H1 (cell line): Measurements from ENCODE around the gene C1S. TPM values are rescaled to one million over a fixed set of nuclear protein-coding genes. Genes with fewer than 3 reads are reported as not detected.

Experiments
- BACH1 ChIP-seq: IDR thresholded peaks from 2 replicates; pipeline ENCODE4 v1.6.1; 2012; ENCODE audit warnings: low read length, improper control_type of control experiment
- BRCA1 ChIP-seq: IDR thresholded peaks from 2 replicates; pipeline ENCODE4 v1.6.1; 2012; ENCODE audit warnings: low read depth, low read length, improper control_type of control experiment
- CEBPB ChIP-seq: IDR thresholded peaks from 2 replicates; pipeline ENCODE4 v1.6.1; 2012; ENCODE audit warnings: low read depth, low read length
- CHD2 ChIP-seq: IDR thresholded peaks from 2 replicates; pipeline ENCODE4 v1.6.1; 2012; ENCODE audit warnings: low read length, improper control_type of control experiment
- PHF8 ChIP-seq: fragments of 200-600 bp; sonication (generic); conservative IDR thresholded peaks from 2 replicates; pipeline ENCODE4 v1.7.1; 2012; ENCODE audit warnings: low read depth, mild to moderate bottlenecking, inconsistent platforms, low read length, moderate library complexity
- RAD21 ChIP-seq, 2 experiments: IDR thresholded peaks in 1 of 2; conservative IDR thresholded peaks in 1 of 2; 2 replicates each; pipeline ENCODE4 v1.6.1; 2011; ENCODE audit warnings: low read depth in 2 of 2, low read length in 2 of 2, improper control_type of control experiment in 1 of 2, inconsistent platforms in 1 of 2, mild to moderate bottlenecking in 1 of 2, moderate library complexity in 1 of 2
- RBBP5 ChIP-seq: IDR thresholded peaks from 2 replicates; pipeline ENCODE4 v1.7.1; 2012; ENCODE audit warnings: low read depth, mild to moderate bottlenecking, inconsistent platforms, low read length, moderate library complexity, borderline replicate concordance
- SIRT6 ChIP-seq: IDR thresholded peaks from one replicate; pipeline ENCODE4 v1.7.1; 2012; ENCODE audit warnings: low read length, inconsistent platforms
- polyA plus RNA-seq, 7 experiments: library from polyadenylated mRNA; depleted of rRNA in 3 of 7; stranded (reverse) in 5 of 7; unstranded in 2 of 7; fragments of >200 nt in 5 of 7; fragments of 200-250 nt in 2 of 7; gene quantifications; 1 replicate in 5 of 7; 2 replicates in 1 of 7; 4 replicates in 1 of 7; pipeline versions ENCODE4 v1.2.1 to v1.2.3, GENCODE V29; 2011 to 2013; ENCODE audit warnings: missing spikeins in 2 of 7, mixed read lengths in 2 of 7
- total RNA-seq: library from RNA; stranded (reverse); fragmentation: NEBNext Ultra II Directional; extraction: Animal tissue kit (Norgen Biotek cat#: 25700); gene quantifications from 2 replicates; pipeline ENCODE4 v1.2.1, GENCODE V29; 2021
- TF ChIP-seq, protein P1 (sequence below): fragments of 300-600 bp; sonication (generic); IDR thresholded peaks from 2 replicates; pipeline ENCODE4 v1.7.1; 2012; ENCODE audit warnings: low read length, moderate library complexity, mild to moderate bottlenecking, inconsistent platforms; ENCODE audit not compliant: insufficient replicate concordance

The C1S gene
- total and polyA plus RNA-seq, 2 of the 8 experiments (the other 6 are each of a cell fraction or from before 2014, with no cell fraction given), result 4.4 to 7.3 TPM

DNA sequence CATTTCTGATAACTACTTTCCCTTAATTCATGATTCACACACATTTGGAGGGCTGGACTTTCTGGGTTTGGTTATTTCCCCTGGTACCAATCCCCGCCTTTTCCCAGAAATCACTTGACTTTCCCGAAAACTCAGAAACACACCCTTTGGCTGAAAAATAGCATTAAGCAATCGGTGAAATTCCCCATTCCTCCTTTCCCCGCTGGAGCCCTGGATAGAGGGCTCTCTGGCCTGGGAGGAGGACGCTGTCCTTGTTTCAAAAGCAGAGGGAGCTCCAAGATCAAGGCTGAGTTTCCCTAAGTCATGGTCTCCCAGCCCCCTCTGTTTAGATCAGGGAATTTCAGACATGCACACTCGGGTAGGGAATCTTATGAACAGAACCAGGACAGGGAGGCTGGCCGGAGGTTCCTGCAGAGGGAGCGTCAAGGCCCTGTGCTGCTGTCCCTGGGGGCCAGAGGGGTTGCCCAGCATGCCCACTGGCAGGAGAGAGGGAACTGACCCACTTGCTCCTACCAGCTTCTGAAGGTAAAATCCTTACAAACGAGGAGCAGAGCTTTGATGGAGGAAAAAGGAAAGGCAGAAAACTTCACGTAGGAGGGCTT is at the start of gene C1S (continued):
- TF ChIP-seq, protein P1, sequence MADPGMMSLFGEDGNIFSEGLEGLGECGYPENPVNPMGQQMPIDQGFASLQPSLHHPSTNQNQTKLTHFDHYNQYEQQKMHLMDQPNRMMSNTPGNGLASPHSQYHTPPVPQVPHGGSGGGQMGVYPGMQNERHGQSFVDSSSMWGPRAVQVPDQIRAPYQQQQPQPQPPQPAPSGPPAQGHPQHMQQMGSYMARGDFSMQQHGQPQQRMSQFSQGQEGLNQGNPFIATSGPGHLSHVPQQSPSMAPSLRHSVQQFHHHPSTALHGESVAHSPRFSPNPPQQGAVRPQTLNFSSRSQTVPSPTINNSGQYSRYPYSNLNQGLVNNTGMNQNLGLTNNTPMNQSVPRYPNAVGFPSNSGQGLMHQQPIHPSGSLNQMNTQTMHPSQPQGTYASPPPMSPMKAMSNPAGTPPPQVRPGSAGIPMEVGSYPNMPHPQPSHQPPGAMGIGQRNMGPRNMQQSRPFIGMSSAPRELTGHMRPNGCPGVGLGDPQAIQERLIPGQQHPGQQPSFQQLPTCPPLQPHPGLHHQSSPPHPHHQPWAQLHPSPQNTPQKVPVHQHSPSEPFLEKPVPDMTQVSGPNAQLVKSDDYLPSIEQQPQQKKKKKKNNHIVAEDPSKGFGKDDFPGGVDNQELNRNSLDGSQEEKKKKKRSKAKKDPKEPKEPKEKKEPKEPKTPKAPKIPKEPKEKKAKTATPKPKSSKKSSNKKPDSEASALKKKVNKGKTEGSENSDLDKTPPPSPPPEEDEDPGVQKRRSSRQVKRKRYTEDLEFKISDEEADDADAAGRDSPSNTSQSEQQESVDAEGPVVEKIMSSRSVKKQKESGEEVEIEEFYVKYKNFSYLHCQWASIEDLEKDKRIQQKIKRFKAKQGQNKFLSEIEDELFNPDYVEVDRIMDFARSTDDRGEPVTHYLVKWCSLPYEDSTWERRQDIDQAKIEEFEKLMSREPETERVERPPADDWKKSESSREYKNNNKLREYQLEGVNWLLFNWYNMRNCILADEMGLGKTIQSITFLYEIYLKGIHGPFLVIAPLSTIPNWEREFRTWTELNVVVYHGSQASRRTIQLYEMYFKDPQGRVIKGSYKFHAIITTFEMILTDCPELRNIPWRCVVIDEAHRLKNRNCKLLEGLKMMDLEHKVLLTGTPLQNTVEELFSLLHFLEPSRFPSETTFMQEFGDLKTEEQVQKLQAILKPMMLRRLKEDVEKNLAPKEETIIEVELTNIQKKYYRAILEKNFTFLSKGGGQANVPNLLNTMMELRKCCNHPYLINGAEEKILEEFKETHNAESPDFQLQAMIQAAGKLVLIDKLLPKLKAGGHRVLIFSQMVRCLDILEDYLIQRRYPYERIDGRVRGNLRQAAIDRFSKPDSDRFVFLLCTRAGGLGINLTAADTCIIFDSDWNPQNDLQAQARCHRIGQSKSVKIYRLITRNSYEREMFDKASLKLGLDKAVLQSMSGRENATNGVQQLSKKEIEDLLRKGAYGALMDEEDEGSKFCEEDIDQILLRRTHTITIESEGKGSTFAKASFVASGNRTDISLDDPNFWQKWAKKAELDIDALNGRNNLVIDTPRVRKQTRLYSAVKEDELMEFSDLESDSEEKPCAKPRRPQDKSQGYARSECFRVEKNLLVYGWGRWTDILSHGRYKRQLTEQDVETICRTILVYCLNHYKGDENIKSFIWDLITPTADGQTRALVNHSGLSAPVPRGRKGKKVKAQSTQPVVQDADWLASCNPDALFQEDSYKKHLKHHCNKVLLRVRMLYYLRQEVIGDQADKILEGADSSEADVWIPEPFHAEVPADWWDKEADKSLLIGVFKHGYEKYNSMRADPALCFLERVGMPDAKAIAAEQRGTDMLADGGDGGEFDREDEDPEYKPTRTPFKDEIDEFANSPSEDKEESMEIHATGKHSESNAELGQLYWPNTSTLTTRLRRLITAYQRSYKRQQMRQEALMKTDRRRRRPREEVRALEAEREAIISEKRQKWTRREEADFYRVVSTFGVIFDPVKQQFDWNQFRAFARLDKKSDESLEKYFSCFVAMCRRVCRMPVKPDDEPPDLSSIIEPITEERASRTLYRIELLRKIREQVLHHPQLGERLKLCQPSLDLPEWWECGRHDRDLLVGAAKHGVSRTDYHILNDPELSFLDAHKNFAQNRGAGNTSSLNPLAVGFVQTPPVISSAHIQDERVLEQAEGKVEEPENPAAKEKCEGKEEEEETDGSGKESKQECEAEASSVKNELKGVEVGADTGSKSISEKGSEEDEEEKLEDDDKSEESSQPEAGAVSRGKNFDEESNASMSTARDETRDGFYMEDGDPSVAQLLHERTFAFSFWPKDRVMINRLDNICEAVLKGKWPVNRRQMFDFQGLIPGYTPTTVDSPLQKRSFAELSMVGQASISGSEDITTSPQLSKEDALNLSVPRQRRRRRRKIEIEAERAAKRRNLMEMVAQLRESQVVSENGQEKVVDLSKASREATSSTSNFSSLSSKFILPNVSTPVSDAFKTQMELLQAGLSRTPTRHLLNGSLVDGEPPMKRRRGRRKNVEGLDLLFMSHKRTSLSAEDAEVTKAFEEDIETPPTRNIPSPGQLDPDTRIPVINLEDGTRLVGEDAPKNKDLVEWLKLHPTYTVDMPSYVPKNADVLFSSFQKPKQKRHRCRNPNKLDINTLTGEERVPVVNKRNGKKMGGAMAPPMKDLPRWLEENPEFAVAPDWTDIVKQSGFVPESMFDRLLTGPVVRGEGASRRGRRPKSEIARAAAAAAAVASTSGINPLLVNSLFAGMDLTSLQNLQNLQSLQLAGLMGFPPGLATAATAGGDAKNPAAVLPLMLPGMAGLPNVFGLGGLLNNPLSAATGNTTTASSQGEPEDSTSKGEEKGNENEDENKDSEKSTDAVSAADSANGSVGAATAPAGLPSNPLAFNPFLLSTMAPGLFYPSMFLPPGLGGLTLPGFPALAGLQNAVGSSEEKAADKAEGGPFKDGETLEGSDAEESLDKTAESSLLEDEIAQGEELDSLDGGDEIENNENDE, result no peak
- TF ChIP-seq CEBPB (peak; percentile 66), BRCA1 (no peak), PHF8 (no peak), BACH1 (peak; percentile 95), RAD21 (IDR thresholded peaks at IDR 0.05 in 1 of 2, conservative IDR thresholded peaks at IDR 0.05 in 1 of 2; ENCODE audit: low read depth in 2 of 2, low read length in 2 of 2) (peak; percentile 91 to 94), SIRT6 (no peak), CHD2 (peak; percentile 32; the same call in 1 of the 2 replicates), RBBP5 (peak; percentile 45; the same call in 1 of the 2 replicates)
